ENCODE measurements around the gene ZNF235.

ZNF235 gene

DNA sequence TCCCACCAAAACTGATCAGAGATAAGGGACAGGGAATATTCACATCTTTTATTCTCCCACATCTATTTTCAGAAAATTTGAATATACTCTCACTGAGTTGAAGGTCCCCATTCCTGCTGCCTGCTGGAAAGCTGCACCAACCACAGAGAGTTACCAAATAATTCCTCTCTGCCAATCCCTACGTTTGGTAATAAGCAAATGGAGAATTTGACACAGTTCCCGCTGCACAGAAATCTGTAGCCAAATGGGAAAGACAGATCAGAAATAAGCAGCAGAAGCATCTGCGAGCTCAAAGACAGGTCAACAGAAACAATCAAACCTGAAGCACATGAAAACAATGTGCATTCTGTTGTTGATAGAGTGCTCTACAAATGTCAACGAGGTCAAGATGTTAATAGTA is 41.7 kb upstream of the ZNF235 start:
- POLR2A ChIA-PET = no interaction called here

GRCh38 chr19:44345959-44346358 is 41.1 kb upstream of the ZNF235 start:
- H3K4me3 ChIP-seq (ENCODE audit: low read depth, low read length) = no peak overlapping the region
- peaks cover 4 to 12% of the 10 kb centered on the region in 2 experiments; a peak in 2 of 3 replicates for H3K36me3 ChIP-seq (ENCODE audit: control insufficient read depth in 2 of 2, insufficient read depth in 1 of 2, low read length in 2 of 2)
- H3K9me3 ChIP-seq (ENCODE audit: control insufficient read depth, insufficient read depth, low read depth, low read length) = peaks cover 1% of the 10 kb centered on the region; the same call in 1 of the 2 replicates
- ChIA-PET CTCF (interaction anchor here (0.6 to 0.9 kb wide), 2 partner anchors 184 to 230 kb away, joined by 3 read pairs; partner anchors contain the start of gene CEACAM20), POLR2A (no interaction called here)
- no peak overlapping the region for H3K27ac ChIP-seq (ENCODE audit: extremely low read depth, low read depth, low read length)
- TF ChIP-seq KLF9 (tag by site-specific recombination; IDR thresholded peaks at IDR 0.05; ENCODE audit: low read depth) (no peak), ZNF544 (tag by site-specific recombination; IDR thresholded peaks at IDR 0.05) (no peak), ZNF174 (tag by site-specific recombination; IDR thresholded peaks at IDR 0.05) (no peak), ZNF639 (tag by site-specific recombination; IDR thresholded peaks at IDR 0.05) (no peak), SP2 (tag by site-specific recombination; IDR thresholded peaks at IDR 0.05) (no peak), ZNF335 (tag by site-specific recombination; conservative IDR thresholded peaks at IDR 0.05) (no peak), ZNF704 (tag by site-specific recombination; IDR thresholded peaks at IDR 0.05) (no peak), ZNF350 (tag by site-specific recombination; IDR thresholded peaks at IDR 0.05) (no peak), ZNF549 (tag by site-specific recombination; IDR thresholded peaks at IDR 0.05) (no peak), ZNF394 (tag by site-specific recombination; IDR thresholded peaks at IDR 0.05; ENCODE audit: borderline replicate concordance) (no peak), PBX3 (CRISPR knock-in tag; IDR thresholded peaks at IDR 0.05) (no peak), ZNF747 (tag by site-specific recombination; IDR thresholded peaks at IDR 0.05) (no peak), ZNF423 (tag by site-specific recombination; IDR thresholded peaks at IDR 0.05) (no peak), KLF10 (tag by site-specific recombination; IDR thresholded peaks at IDR 0.05) (no peak), ZNF518A (tag by site-specific recombination; conservative IDR thresholded peaks at IDR 0.05; ENCODE audit: low read depth) (no peak), ZNF404 (tag by site-specific recombination; IDR thresholded peaks at IDR 0.05) (no peak), ZNF600 (tag by site-specific recombination; IDR thresholded peaks at IDR 0.05) (no peak)
- TF ChIP-seq, protein P1, sequence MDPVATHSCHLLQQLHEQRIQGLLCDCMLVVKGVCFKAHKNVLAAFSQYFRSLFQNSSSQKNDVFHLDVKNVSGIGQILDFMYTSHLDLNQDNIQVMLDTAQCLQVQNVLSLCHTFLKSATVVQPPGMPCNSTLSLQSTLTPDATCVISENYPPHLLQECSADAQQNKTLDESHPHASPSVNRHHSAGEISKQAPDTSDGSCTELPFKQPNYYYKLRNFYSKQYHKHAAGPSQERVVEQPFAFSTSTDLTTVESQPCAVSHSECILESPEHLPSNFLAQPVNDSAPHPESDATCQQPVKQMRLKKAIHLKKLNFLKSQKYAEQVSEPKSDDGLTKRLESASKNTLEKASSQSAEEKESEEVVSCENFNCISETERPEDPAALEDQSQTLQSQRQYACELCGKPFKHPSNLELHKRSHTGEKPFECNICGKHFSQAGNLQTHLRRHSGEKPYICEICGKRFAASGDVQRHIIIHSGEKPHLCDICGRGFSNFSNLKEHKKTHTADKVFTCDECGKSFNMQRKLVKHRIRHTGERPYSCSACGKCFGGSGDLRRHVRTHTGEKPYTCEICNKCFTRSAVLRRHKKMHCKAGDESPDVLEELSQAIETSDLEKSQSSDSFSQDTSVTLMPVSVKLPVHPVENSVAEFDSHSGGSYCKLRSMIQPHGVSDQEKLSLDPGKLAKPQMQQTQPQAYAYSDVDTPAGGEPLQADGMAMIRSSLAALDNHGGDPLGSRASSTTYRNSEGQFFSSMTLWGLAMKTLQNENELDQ (tag by site-specific recombination; IDR thresholded peaks at IDR 0.05; ENCODE audit: low read depth) = no peak
- TF ChIP-seq, protein P2, sequence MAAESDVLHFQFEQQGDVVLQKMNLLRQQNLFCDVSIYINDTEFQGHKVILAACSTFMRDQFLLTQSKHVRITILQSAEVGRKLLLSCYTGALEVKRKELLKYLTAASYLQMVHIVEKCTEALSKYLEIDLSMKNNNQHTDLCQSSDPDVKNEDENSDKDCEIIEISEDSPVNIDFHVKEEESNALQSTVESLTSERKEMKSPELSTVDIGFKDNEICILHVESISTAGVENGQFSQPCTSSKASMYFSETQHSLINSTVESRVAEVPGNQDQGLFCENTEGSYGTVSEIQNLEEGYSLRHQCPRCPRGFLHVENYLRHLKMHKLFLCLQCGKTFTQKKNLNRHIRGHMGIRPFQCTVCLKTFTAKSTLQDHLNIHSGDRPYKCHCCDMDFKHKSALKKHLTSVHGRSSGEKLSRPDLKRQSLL (tag by site-specific recombination; IDR thresholded peaks at IDR 0.05) = no peak
- no peaks in the 10 kb centered on the region for H3K4me1 ChIP-seq (ENCODE audit: control insufficient read depth, insufficient read depth, low read length)

More for the DNA sequence above, 41.7 kb upstream of the ZNF235 start:
- Histone ChIP-seq H3K9me3 (ENCODE audit: control insufficient read depth, insufficient read depth, low read depth, low read length) (peaks cover 2% of the 10 kb centered on the region), H3K4me3 (ENCODE audit: low read depth, low read length) (no peak overlapping the region), H3K36me3 (ENCODE audit: control insufficient read depth in 2 of 2, insufficient read depth in 1 of 2, low read length in 2 of 2) (peaks cover 4 to 13% of the 10 kb centered on the region in 2 experiments; a peak in 2 of 3 replicates), H3K4me1 (ENCODE audit: control insufficient read depth, insufficient read depth, low read length) (no peaks in the 10 kb centered on the region), H3K27ac (ENCODE audit: extremely low read depth, low read depth, low read length) (no peak overlapping the region)
- CTCF ChIA-PET = no interaction called here
- no peak for TF ChIP-seq ZNF792 (tag by site-specific recombination; IDR thresholded peaks at IDR 0.05)
- no peak for TF ChIP-seq ZNF239 (tag by site-specific recombination; IDR thresholded peaks at IDR 0.05)

Measured in HEK293 (cell line).